HG03060 (cell line): Measurements from ENCODE around the gene PSMD13.
"Not testable (repeated sequence)": the region's sequence is repeated elsewhere in the genome, so short reads cannot be mapped to it uniquely, and the experiment has no call there.

ENCODE experiments used
- ATAC-seq: cut with Tn5 transposase; IDR thresholded peaks from one replicate; pipeline ENCODE4 v1.9.1; 2021; ENCODE audit warnings: low read depth, moderate number of reproducible peaks; ENCODE audit not compliant: unreplicated experiment

Gene PSMD13

DNA sequence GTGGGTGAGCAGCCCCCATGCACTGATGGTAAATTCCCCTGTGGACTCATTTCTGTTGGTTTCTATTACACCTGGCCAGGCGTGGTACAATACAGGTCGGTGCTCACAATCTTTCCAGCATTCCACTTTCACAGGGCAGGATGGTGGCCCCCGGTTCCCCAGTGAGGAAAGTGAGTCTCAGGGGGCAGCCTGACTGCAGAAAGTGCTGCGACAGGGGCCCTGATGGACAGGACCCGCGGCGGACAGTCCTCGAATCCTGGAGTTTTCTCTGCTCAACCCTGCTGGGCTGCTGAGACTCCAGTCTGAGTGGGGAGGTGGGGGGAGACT, 49.1 kb downstream of the PSMD13 start:
- ATAC-seq, result no peak

DNA sequence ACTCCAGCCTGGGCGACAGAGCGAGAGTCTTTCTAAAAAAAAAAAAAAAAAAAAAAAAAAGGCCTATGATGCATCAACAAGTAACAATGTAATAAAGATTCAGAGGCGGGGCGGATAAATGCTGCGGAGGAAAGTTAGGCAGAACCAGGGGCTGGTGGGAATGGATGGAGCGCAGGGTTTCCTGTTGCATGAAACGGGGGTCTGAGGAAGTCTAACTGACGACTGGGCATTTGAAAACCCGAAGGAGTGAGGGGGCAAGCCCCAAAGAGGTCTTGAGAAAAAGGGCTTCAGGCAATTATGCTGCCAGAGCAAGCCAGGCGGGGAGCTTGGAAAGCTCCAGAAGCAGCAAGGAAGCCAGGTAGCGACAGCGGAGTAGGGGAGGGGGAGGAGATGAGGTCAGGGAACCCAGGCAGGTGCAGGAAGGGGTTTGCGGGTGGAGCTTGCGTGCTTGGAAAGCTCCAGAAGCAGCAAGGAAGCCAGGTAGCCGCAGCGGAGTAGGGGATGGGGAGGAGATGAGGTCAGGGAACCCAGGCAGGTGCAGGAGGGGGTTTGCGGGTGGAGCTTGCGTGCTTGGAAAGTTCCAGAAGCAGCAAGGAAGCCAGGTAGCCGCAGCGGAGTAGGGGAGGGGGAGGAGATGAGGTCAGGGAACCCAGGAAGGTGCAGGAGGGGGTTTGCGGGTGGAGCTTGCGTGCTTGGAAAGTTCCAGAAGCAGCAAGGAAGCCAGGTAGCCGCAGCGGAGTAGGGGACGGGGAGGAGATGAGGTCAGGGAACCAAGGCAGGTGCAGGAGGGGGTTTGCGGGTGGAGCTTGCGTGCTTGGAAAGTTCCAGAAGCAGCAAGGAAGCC, 50.4 kb downstream of the PSMD13 start:
- not testable (repeated sequence) for ATAC-seq

DNA sequence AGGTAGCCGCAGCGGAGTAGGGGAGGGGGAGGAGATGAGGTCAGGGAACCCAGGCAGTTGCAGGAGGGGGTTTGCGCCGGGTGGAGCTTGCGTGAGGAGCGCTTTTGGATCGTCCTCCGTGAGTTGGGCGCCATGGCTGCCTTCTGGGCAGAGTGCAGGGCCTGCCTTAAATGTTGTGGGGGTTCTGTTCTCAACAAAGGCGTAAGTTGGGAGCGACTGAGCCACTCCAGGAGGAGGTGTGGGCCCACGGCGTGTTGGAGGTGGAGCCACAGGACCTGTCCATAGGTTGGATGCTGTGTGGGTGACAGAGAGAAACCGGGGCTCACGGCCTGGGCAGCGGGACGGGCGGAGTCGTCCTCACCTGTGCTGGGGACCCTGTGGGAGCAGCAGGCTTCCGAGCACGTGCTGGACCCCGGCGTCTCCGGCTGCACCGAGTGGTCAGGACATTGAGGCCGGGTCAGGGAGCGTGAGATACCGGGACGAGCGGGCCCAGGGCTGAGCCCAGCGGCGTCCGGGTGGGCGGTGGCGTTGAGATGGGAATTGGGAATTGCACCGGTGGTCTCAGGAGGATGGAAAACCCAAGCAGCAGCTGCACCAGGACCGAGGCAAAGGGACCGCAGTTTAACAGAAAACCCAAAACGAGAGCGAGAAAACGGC, 51.2 kb downstream of the PSMD13 start:
- no peak for ATAC-seq

DNA sequence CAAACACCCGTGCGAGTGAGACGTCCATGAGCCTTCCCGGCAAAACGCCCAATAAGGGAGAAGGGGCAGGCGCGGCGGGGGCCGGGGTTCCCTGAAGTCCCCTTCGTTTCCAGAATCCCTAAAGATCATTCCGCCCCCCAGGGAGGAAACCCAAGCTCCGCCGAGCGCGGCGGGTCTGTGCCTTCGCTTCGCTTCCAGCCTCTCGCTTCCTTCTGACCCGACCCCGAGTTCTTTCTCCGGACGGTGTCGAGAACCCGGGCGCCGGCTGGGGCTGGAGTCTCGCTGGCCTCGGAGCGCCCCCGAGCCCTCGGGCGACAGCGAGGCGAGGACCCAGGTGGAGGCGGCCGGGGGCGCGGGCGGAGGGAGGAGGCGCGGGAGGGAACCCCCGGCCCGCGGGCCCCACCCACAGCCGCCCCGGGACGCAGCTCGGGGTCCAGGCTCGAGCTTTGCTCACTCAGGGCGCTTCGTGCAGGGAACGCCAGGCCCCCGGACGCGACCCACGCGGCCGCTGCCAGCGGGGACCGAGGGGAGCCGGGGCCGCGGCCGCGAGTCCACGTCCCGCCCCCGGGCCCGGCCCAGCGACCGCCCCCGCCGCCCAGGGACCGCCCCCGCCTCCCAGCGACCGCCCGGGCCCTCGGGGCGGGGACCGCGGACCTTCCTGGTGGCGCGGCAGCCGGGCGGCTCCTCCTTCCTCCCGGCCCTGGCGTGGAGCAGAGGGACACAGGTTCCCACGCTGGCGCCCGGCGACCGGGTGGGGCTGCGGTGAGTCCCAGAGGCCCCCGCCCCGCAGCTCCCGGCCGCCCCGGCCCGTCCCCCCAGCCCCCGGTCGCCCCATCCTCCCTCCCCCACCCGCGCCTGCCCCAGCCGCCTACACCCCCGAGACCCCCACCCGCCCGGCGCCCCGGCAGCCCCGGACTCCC, 52.0 kb downstream of the PSMD13 start, which contains the start of gene PGGHG:
PGGHG (plus strand) TSS at position 649 of the 920 bp plus-strand sequence. CDS start 691 bp downstream, outside the sequence.
- no peak for ATAC-seq

DNA sequence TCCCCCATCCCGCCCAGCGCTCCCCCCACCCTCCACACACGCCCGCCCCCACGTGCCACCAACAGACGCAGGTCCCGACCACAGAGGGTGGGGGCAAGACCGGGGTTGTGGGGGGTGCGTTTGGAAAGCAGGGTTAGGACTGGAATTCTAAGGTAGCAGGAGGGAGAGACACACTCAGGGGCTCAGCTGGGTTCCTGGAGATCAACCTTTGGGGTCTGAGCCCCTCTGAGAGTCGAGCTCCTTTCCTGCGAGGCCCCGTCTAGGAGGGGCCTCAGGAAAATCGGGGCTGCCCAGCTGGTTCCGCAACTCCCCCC, 52.6 kb downstream of the PSMD13 start:
- ATAC-seq, result no peak

DNA sequence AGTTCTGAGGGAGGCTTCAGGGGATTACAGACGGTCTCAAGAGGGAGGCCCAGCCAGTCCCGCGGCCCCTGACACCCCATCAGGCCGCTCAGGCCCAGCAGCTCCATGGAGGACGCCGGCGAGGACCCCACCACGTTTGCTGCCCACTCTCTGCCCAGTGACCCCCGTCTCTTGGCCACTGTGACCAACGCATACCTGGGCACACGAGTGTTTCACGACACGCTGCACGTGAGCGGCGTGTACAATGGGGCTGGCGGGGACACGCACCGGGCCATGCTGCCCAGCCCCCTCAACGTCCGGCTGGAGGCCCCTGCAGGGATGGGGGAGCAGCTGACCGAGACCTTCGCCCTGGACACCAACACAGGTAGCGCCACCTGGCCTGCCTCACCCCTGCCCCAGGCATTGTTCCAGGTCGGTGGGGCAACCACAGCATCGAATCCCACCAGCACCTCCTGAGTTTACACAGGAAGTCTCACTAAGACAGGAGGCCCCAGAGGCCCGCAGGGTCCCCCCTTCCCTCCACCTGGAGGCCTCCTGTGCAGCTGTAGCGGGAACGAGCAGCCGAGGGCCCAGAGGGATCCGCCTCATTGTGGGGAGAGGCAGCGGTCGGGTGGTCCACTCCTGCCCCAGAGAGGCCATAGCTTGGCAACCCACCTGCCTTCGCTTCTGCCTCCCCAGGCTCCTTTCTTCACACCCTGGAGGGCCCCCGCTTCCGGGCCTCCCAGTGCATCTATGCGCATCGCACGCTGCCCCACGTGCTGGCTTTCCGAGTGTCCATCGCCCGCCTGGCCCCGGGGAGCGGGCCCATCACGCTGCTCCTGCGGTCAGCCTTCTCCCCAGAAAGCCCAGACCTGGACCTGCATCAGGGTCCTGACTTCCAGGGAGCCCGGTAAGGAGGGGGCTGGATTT, 53.2 kb downstream of the PSMD13 start:
- ATAC-seq, result no peak

DNA sequence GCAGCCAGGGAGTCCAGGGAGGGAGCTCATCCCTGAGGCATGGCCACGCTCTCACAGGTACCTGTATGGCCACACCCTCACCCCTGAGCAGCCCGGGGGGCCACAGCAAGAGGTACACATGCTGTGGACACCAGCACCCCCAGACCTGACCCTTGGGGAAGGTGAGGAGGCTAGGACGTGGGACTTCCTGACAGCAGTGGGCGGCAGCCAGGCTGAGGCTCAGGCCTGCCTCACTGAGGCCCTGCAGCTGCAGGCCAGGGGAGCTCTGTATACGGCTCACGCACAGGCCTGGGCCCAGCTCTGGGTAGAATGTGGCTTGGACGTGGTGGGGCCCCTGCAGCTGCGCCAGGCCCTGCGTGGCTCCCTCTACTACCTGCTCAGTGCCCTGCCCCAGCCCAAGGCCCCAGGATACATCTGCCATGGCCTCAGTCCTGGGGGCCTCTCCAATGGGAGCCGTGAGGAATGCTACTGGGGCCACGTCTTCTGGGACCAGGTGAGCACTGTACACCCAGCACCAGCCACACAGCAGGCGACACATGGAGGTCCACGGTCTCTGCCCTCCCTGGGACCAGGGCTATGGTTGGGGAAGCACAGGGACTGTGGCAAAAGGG, 54.0 kb downstream of the PSMD13 start:
- ATAC-seq, result no peak

DNA sequence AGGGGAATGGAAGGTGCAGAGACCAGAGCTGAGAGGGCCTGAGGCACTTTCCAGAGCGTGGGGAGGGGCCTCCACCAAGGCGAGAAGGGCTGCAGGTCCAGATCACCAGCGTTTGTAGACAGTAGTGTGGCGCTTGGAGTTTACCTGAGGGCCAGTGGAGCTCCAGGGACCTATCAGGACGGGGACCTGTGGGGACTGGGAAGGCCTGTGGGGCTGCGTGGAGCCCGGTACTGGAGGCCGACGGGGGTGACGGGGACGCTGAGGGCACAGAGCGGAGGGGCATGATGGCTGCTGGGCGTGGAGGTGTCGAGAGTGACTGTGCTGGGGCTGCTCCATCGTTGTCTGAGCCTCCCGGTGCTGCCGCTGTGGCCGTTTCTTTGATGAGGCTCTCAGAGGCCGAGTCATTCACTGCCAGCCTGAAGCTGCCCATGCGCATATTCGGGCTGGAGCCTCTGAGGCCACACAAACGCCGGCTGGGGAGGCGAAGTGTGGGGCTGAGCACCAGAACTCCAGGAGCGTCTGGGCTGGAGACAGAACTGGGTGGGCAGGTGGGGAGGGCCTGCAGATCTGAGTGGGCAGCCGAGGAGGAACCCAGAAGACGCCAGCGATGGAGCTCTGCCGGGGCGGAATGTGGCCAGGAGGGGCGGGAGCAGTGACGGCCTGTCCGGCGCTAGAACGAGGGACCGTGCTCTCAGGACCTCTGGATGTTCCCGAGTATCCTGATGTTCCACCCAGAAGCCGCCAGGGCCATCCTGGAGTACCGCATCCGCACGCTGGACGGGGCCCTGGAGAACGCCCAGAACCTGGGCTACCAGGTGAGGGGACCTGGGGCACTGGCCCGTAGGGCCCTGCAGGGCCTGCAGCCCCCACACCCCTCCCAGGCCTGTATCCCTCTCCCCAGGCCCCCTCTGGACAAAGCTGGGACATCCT, 54.8 kb downstream of the PSMD13 start:
- no peak for ATAC-seq

DNA sequence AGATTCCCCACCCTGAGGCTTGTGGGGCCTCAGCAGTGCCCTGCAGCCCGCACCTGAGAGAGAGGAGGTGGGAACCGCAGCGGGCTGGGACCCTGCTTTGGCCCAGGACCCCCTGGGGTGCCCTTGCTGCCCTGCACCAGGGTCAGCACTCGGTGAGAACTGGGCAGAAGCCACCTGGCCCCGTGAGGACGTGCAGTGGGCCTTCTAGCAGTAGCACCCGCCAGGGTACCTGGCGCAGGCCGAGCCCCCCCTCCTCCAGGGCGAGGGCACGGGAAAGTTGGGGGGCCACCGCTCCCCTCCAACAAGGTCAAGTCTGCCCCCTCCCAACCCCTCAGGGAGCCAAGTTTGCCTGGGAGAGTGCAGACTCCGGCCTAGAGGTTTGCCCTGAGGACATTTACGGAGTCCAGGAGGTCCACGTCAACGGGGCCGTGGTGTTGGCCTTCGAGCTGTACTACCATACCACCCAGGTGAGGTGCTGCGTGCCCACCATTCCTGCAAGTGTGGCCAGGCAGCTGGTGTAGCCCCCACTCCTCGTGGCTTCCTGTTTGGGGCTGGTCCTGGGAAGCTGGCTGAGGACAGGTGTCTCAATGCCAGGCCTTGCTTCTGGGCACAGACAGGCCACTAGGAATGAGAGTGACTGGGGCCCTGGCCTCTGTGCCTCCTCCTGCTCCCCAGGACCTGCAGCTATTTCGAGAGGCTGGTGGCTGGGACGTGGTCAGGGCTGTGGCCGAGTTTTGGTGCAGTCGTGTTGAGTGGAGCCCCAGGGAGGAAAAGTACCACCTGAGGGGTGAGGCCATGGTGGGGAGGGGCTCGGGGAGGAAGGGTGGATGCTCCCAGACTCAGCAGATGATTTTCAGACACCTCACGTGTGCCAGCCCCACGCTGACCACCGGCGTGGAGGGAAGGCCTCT, 55.7 kb downstream of the PSMD13 start:
- no peak for ATAC-seq

DNA sequence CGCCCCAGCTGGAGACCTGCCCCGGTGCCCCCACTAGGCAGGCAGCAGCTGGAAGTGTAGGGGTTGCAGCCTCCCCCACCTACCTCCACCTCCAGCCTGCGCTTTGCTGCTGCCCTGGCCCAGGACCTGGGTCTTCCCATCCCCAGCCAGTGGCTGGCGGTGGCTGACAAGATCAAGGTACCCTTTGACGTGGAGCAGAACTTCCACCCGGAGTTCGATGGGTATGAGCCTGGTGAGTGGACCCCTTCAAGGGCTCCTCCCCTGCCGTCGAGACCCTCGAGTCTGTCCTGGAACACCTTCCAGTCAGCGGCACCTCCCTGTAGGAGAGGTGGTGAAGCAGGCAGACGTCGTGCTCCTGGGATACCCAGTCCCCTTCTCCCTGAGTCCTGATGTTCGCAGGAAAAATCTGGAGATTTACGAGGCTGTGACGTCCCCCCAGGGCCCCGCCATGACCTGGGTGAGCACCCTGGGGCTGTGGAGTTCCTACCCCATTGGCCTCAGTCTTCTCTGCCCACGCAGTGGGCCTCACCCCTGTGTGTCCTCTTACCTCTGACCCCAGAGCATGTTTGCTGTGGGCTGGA, 56.6 kb downstream of the PSMD13 start:
- ATAC-seq, result no peak

DNA sequence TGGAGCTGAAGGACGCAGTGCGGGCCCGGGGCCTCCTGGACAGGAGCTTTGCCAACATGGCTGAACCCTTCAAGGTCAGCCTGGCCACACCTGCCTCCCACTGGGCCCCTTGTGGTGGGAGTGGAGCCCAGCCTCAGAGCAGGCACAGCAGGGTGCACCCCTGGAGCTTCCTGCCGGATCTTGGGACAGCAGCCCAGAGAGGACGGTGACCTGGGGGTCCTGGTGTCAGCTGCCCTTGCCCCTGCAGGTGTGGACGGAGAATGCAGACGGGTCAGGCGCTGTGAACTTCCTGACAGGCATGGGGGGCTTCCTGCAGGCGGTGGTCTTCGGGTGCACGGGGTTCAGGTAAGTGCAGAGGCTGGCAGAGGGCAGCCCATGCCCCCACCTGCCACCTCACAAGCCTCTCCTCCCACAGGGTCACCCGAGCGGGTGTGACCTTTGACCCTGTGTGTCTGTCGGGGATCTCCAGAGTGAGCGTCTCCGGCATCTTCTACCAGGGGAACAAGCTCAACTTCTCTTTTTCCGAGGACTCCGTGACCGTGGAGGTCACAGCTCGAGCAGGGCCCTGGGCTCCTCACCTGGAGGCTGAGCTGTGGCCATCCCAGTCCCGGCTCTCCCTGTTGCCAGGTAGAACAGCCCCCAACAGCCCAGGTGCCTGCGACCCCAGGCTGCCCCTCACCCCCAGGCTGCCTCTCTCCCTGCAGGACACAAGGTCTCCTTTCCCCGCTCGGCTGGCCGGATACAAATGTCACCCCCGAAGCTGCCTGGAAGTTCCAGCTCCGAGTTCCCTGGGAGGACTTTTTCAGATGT, 57.3 kb downstream of the PSMD13 start:
- ATAC-seq, result no peak

DNA sequence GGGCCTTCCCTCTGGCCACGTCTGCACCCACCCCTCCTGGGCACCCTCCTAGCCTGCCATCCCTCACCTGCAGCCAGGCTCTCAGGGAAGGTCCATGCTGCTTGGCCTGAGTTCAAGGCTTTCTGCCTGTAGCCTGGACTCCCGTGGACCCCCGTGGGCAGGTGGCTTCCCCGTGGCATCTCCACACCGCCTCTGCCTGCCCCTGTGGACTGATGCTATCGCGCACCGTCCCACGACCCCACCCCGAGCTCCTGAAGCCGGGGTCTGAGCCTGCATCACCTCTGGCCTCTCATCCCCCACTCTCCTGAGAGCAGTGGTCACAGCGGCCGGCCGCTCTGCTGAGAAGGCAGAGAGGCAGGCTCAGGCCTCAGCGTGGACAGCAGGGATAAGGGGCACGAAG, 58.0 kb downstream of the PSMD13 start:
- ATAC-seq, result no peak

DNA sequence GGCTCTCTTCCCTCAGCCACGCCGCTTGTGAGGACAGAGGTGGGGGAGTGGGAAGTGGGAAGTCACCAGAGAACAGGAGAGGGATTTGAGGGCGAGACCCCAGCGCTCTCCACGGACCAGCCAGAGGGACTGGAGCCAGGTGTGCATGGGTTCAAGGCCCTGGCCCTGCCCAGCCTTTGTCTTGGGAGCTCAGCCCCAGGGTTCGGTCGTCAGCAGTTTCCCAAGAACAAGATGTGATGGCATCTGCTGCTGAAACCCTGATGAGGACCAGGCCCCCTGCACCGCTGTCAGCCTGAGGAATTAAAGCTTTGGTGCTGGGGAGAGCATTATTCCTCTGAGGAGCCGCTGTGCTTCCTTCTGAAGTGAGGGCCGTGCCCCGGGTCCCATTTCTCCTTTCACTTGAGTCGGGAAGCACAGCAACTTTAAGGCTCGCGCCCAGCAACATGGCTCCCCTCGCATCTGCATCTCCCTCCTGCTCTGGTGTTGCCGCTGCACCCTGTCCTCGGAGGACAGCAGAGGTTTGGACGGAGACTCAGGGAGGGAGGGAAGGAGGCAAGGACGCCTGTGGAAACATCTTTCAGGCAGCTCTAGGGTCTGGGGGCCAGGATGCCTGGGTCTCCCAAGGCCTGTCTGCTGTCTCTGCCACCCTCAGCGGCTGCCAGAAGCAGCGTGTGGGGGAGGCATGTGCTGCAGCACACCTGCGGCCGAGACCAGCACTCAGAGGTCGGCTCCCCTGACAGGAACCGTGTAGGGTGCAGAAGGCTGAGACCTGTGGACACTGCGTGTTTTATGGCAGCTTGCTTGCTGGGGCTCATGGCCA, 58.8 kb downstream of the PSMD13 start:
- ATAC-seq, result no peak

DNA sequence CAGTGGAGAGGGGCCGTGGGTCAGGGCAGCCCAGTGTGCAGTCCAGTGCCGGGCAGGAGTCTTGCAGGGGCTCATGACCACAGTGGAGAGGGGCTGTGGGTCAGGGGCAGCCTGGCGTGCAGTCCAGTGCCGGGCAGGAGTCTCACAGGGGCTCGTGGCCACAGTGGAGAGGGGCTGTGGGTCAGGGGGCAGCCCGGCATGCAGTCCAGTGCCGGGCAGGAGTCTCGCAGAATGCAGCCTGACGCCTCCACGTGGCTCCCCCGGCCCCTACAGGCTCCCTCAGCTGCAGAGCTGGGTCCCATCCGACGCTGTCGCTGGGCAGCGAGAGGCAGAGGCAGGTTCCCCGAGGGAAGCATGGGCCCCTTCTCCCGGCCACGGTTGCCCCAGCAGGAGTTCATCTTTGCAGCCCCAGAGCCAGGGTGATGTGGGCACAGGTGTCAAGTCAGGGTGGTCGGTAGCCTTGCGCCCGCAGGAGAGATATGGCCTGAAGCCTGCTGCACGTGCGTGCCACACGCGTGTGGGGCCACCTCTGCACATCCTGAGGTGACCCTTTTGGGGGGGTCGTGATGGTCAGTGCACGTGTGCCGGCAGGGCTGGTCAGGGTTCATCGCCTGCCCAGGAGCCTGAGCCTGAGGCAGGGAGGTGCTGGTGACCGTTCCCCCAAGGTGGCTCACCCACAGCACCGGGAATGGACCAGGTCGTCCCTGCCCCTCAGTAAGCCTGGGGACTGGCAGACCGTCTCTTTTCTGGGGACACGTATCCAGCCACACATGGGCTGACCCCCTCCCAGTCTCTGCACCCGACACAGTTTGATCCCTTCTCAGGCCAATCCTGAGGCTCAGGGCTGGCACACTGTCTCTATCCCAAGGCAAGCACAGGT, 59.6 kb downstream of the PSMD13 start:
- ATAC-seq, result no peak
